GM10248 (cell line): ENCODE data around the gene NACAD.

ENCODE experiments used
- CTCF ChIA-PET: fragments of 300-600 bp; sonication (Branson Sonifier 250); formaldehyde crosslinking; extraction: SDS; loops from one replicate; lab custom pipeline; 2021; ENCODE audit warnings: antibody characterized with exemption; lab: Yijun Ruan, JAX
- POLR2A ChIA-PET: fragments of 350-650 bp; sonication (Branson Sonifier 250); formaldehyde crosslinking; extraction: SDS; loops from one replicate; lab custom pipeline; 2020; ENCODE audit warnings: antibody characterized with exemption; lab: Yijun Ruan, JAX
- DNase-seq: peaks from one replicate; pipeline ENCODE4 v3.0.0; 2012; ENCODE audit errors: extremely low spot score
- CTCF ChIP-seq: IDR thresholded peaks from 2 replicates; pipeline ENCODE4 v1.5.1; 2012; ENCODE audit warnings: mild to moderate bottlenecking, low read depth; ENCODE audit errors: extremely low read depth, missing control alignments, control extremely low read depth

The NACAD gene

GRCh38 chr7:45106820-45107219, 18.1 kb upstream of the NACAD start:
- TF ChIP-seq CTCF: no peak
- no peak for DNase-seq
- POLR2A ChIA-PET: no interaction called here
- CTCF ChIA-PET: interaction anchor here (2.8 kb wide), 1 partner anchor 29 kb away, joined by 8 read pairs; no protein-coding TSS in a partner anchor

GRCh38 chr7:45105588-45106188, 16.9 kb upstream of the NACAD start:
- no peak for TF ChIP-seq CTCF
- CTCF ChIA-PET: interaction anchor here (0.8 to 2.8 kb wide), 2 partner anchors 30 to 248 kb away, joined by 3 to 8 read pairs; no protein-coding TSS in a partner anchor
- no peak for DNase-seq
- POLR2A ChIA-PET: interaction anchor here (0.6 kb wide), 1 partner anchor 465 kb away, joined by 3 read pairs; no protein-coding TSS in a partner anchor

GRCh38 chr7:45104844-45105587, 16.2 kb upstream of the NACAD start:
- CTCF ChIA-PET: interaction anchor here (0.8 to 2.8 kb wide), 3 partner anchors 31 to 248 kb away, joined by 3 to 8 read pairs (median 4); no protein-coding TSS in a partner anchor
- POLR2A ChIA-PET: interaction anchor here (0.6 kb wide), 1 partner anchor 464 kb away, joined by 3 read pairs; no protein-coding TSS in a partner anchor
- no peak for DNase-seq
- no peak for TF ChIP-seq CTCF

- no peak for DNase-seq
- CTCF ChIA-PET: interaction anchor here (0.8 to 2.8 kb wide), 4 partner anchors 17 to 130 kb away, joined by 3 to 8 read pairs (median 4); no protein-coding TSS in a partner anchor
- no peak for TF ChIP-seq CTCF
- POLR2A ChIA-PET: no interaction called here
Measured at GRCh38 chr7:45103958-45104843, 15.4 kb upstream of the NACAD start.

GRCh38 chr7:45102785-45103712, 14.3 kb upstream of the NACAD start:
- ChIA-PET CTCF (interaction anchor here (1.4 to 1.7 kb wide), 2 partner anchors 32 to 129 kb away, joined by 3 to 4 read pairs; no protein-coding TSS in a partner anchor), POLR2A (no interaction called here)
- TF ChIP-seq CTCF: no peak
- no peak for DNase-seq
